Stimulated activated CD8-positive, alpha-beta memory T cell treated with anti-CD3 and anti-CD28 coated beads, Interleukin-4, amount 100 ng/mL, for 1 hour (primary cell): Measurements from ENCODE around the gene DCTN2.
"Not testable (repeated sequence)": the region's sequence is repeated elsewhere in the genome, so short reads cannot be mapped to it uniquely, and the experiment has no call there.

Experiments used
- DNase-seq, 2 donors: peaks; one replicate each; pipeline ENCODE4 v3.0.0-alpha.2; 2020; ENCODE audit warnings: low read depth in 2 of 2, low spot score in 1 of 2

The DCTN2 gene

GRCh38 chr12:57516617-57517153, 30.3 kb downstream of the DCTN2 start:
- DNase-seq: no peak

GRCh38 chr12:57515934-57516541, 31.0 kb downstream of the DCTN2 start:
- DNase-seq: no peak

GRCh38 chr12:57515408-57515933, 31.5 kb downstream of the DCTN2 start:
- DNase-seq: no peak

GRCh38 chr12:57514720-57515407, 32.1 kb downstream of the DCTN2 start:
- DNase-seq: no peak

GRCh38 chr12:57514246-57514645, 32.7 kb downstream of the DCTN2 start:
- not testable (repeated sequence) for DNase-seq

GRCh38 chr12:57513677-57514076, 33.3 kb downstream of the DCTN2 start:
- DNase-seq: not testable (repeated sequence)

GRCh38 chr12:57513266-57513665, 33.7 kb downstream of the DCTN2 start:
- no peak for DNase-seq

- no peak for DNase-seq
Measured at GRCh38 chr12:57512665-57513064, 34.3 kb downstream of the DCTN2 start.

GRCh38 chr12:57511588-57512325, 35.2 kb downstream of the DCTN2 start:
- DNase-seq: no peak

GRCh38 chr12:57511161-57511560, 35.8 kb downstream of the DCTN2 start:
- no peak for DNase-seq

GRCh38 chr12:57507796-57508195, 39.2 kb downstream of the DCTN2 start:
- not testable (repeated sequence) for DNase-seq

- not testable (repeated sequence) for DNase-seq
Measured at GRCh38 chr12:57506541-57506940, 40.5 kb downstream of the DCTN2 start.

- DNase-seq: not testable (repeated sequence)
Measured at GRCh38 chr12:57502311-57502969, 44.6 kb downstream of the DCTN2 start.

- DNase-seq: no peak
Measured at GRCh38 chr12:57500213-57500612, 46.8 kb downstream of the DCTN2 start.

- DNase-seq: no peak
Measured at GRCh38 chr12:57498571-57498970, 48.4 kb downstream of the DCTN2 start.

GRCh38 chr12:57498132-57498502, 48.9 kb downstream of the DCTN2 start:
- DNase-seq: no peak

GRCh38 chr12:57497223-57498131, 49.5 kb downstream of the DCTN2 start:
- DNase-seq: no peak

GRCh38 chr12:57496822-57497221, 50.2 kb downstream of the DCTN2 start:
- no peak for DNase-seq

- DNase-seq: not testable (repeated sequence)
Measured at GRCh38 chr12:57495051-57495701, 51.8 kb downstream of the DCTN2 start.
